HFF-Myc (cell line): ENCODE measurements around the gene SERPINB11.

Experiments used
- DNase-seq: peaks from one replicate; pipeline ENCODE4 v3.0.0-alpha.2; 2011; ENCODE audit warnings: low read depth; ENCODE audit errors: extremely low read depth
- H3K4me3 ChIP-seq: replicated peaks from 2 replicates; pipeline ENCODE4 v1.5.1; 2011; ENCODE audit warnings: low read depth, mild to moderate bottlenecking, control low read depth, low read length
- CTCF ChIP-seq: IDR thresholded peaks from 2 replicates; pipeline ENCODE4 v1.5.1; 2012; ENCODE audit warnings: mild to moderate bottlenecking, low read depth, low read length, control low read depth; ENCODE audit errors: missing control alignments

The SERPINB11 gene

GRCh38 chr18:63697097-63697660, 5.6 kb upstream of the SERPINB11 start:
- H3K4me3 ChIP-seq, result no peak overlapping the region
- no peak for DNase-seq
- no peak for TF ChIP-seq CTCF

- H3K4me3 ChIP-seq, result no peak overlapping the region
Measured at GRCh38 chr18:63700501-63700900, 2.3 kb upstream of the SERPINB11 start.

GRCh38 chr18:63701952-63702351, 808 bp upstream of the SERPINB11 start:
- H3K4me3 ChIP-seq, result no peak overlapping the region
- no peak for DNase-seq
- no peak for TF ChIP-seq CTCF

More at GRCh38 chr18:63700501-63700900, 2.3 kb upstream of the SERPINB11 start:
- DNase-seq, result no peak
- TF ChIP-seq CTCF, result no peak

DNA sequence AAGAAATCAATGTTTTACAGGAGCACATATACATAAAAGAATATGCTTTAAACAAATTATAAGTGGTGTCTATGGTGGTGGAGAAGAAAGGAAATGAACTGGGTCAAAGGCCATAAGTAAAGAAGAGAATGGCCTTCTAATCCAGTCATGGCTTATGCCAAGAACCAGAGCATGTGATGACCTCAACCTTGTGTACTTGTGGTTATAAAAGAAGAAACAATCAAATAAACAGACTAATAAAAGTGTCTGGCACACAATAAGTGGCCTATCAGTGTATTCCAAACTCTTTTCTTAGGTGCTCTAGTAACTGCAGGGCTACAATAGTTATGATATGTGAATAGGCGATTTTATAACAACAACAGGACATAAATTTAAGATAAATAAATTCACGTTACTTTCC, 2.6 kb downstream of the SERPINB11 start:
- no peak for TF ChIP-seq CTCF
- DNase-seq, result no peak

GRCh38 chr18:63707816-63708215, 5.1 kb downstream of the SERPINB11 start:
- DNase-seq, result no peak
- H3K4me3 ChIP-seq, result no peak overlapping the region
- no peak for TF ChIP-seq CTCF

More for the DNA sequence above, 2.6 kb downstream of the SERPINB11 start:
- H3K4me3 ChIP-seq, result no peak overlapping the region

DNA sequence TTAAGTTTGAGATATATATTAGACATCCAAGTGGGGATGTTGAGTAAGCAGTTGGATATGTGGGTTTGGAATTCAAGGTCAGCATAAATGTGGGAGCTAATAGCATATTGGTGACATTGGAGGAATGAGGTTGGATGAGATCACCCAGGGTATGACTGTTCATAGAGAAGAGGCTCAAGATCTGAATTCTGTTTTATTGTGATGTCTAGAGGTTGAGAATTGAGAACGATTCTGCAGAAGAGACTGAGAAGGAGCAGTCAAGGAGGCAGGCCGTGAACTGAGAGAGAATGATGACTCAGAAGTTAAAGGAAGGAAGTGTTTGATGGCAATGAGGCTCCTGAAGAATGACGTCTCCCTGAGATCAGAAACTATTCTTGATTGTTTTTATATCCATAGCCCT, 5.9 kb downstream of the SERPINB11 start:
- peak; percentile 20 for DNase-seq

More for the DNA sequence above, 5.9 kb downstream of the SERPINB11 start:
- no peak overlapping the region for H3K4me3 ChIP-seq
- TF ChIP-seq CTCF, result no peak
